Natural killer cell (primary cell): ENCODE data around the gene ZNF175. TPM values are rescaled to one million over a fixed set of nuclear protein-coding genes. Genes with fewer than 3 reads are reported as not detected.

Experiments used
- ATAC-seq, 3 donors: fragments of 150-1000 bp in 2 of 3; fragments of 200-7000 bp in 1 of 3; cut with Tn5 transposase; 1 replicate in 1 of 3; 2 replicates in 2 of 3; pipeline ENCODE4 v1.10.0; 2021; ENCODE audit warnings: mild to moderate bottlenecking in 2 of 3, moderate library complexity in 2 of 3
- DNase-seq, 2 donors: peaks; one replicate each; pipeline versions ENCODE4 v3.0.0 to v3.0.0-alpha.2; 2013 to 2021; ENCODE audit warnings: mixed read lengths in 1 of 2
- H3K27ac ChIP-seq: one replicate; pipeline ENCODE4 v1.5.1; 2013; ENCODE audit warnings: mild to moderate bottlenecking, low read length
- H3K27me3 ChIP-seq: one replicate; pipeline ENCODE4 v1.6.1; 2013; ENCODE audit warnings: low read length; ENCODE audit not compliant: control insufficient read depth, insufficient read depth
- H3K36me3 ChIP-seq: one replicate; pipeline ENCODE4 v1.6.1; 2013; ENCODE audit warnings: low read length; ENCODE audit not compliant: control insufficient read depth, insufficient read depth
- H3K4me1 ChIP-seq: one replicate; pipeline ENCODE4 v1.6.1; 2013; ENCODE audit warnings: low read length; ENCODE audit not compliant: control insufficient read depth, insufficient read depth
- H3K4me3 ChIP-seq: one replicate; pipeline ENCODE4 v1.5.1; 2013; ENCODE audit warnings: low read length
- H3K9me3 ChIP-seq: one replicate; pipeline ENCODE4 v1.6.1; 2013; ENCODE audit warnings: low read length; ENCODE audit not compliant: control insufficient read depth, insufficient read depth
- H3K27ac Mint-ChIP-seq, 2 donors: one replicate each; pipeline ENCODE4 v1.8.0; 2022; ENCODE audit warnings: mild to moderate bottlenecking in 2 of 2, mixed read lengths in 2 of 2, moderate library complexity in 1 of 2
- H3K27me3 Mint-ChIP-seq, 2 donors: one replicate each; pipeline ENCODE4 v1.8.0; 2022; ENCODE audit warnings: low read depth in 2 of 2, mixed read lengths in 2 of 2
- H3K36me3 Mint-ChIP-seq: one replicate; pipeline ENCODE4 v1.8.0; 2022; ENCODE audit warnings: mixed read lengths
- H3K4me1 Mint-ChIP-seq, 2 donors: one replicate each; pipeline ENCODE4 v1.8.0; 2022; ENCODE audit warnings: mixed read lengths in 2 of 2
- H3K4me3 Mint-ChIP-seq: one replicate; pipeline ENCODE4 v1.8.0; 2022; ENCODE audit warnings: mild to moderate bottlenecking, moderate library complexity, mixed read lengths
- H3K9me3 Mint-ChIP-seq, 2 donors: one replicate each; pipeline ENCODE4 v1.8.0; 2022; ENCODE audit warnings: mixed read lengths in 2 of 2
- CTCF ChIP-seq: fragments of 200-600 bp; IDR thresholded peaks from one replicate; pipeline ENCODE4 v1.8.0; 2022; ENCODE audit warnings: antibody characterized with exemption
- WGBS: methylation state at CpG from one replicate; pipeline ENCODE4 v1.1.7; 2013; ENCODE audit warnings: missing lambda C conversion rate; ENCODE audit not compliant: insufficient coverage; 5-methylcytosine and 5-hydroxymethylcytosine counted together
- intact Hi-C: fragments of 100-400 bp; cut with micrococcal nuclease; formaldehyde crosslinking; loops from one replicate; pipeline ENCODE4 v1.14.2; 2022
- total RNA-seq, 4 donors: library from RNA; stranded (reverse); fragments of 120-200 nt in 1 of 4; gene quantifications; one replicate each; pipeline versions ENCODE4 v1.2.3 to v1.2.4, GENCODE V29; 2013 to 2022

The ZNF175 gene
- total RNA-seq, 3 donors from 2014 or later (not counting 1 experiment from before 2014, with no cell fraction given) = 3.4 to 4.8 (median 4.0) TPM

- H3K4me3 ChIP-seq = no peak overlapping the region
- peaks cover 31% of the 10 kb centered on the region for H3K4me1 ChIP-seq
- Mint-ChIP-seq H3K36me3 (no peaks in the 10 kb centered on the region), H3K27me3 (peaks cover 30 to 52% of the 10 kb centered on the region in 2 donors), H3K4me3 (no peak overlapping the region), H3K4me1 (peaks cover 28 to 34% of the 10 kb centered on the region in 2 donors), H3K27ac (no peak overlapping the region), H3K9me3 (peaks cover 0 to 2% of the 10 kb centered on the region in 2 donors)
- WGBS = 16% methylated on average over 20 of the region's 20 CpGs
- H3K36me3 ChIP-seq = no peaks in the 10 kb centered on the region
- no peak overlapping the region for H3K27ac ChIP-seq
- TF ChIP-seq CTCF = no peak
- ATAC-seq (no peak), DNase-seq (peak in 1 of 2 donors; percentile 48)
- no peaks in the 10 kb centered on the region for H3K27me3 ChIP-seq
- H3K9me3 ChIP-seq = no peaks in the 10 kb centered on the region
- intact Hi-C loops = no loop called here
Measured at GRCh38 chr19:51552996-51553725, 17.9 kb upstream of the ZNF175 start.

GRCh38 chr19:51559240-51559639 lies 11.8 kb upstream of the ZNF175 start:
- Histone ChIP-seq H3K27ac (no peak overlapping the region), H3K36me3 (no peaks in the 10 kb centered on the region), H3K4me3 (no peak overlapping the region), H3K4me1 (peaks cover 2% of the 10 kb centered on the region), H3K27me3 (peaks cover 2% of the 10 kb centered on the region), H3K9me3 (no peaks in the 10 kb centered on the region)
- no peak for TF ChIP-seq CTCF
- no peak for DNase-seq
- peaks cover 47 to 62% of the 10 kb centered on the region in 2 donors for H3K27me3 Mint-ChIP-seq
- no peak for ATAC-seq
- WGBS = 69% methylated on average over 1 of the region's 1 CpG
- H3K27ac Mint-ChIP-seq = no peak overlapping the region
- no peak overlapping the region for H3K4me3 Mint-ChIP-seq
- intact Hi-C loops = no loop called here
- no peaks in the 10 kb centered on the region for H3K9me3 Mint-ChIP-seq
- no peaks in the 10 kb centered on the region for H3K36me3 Mint-ChIP-seq
- H3K4me1 Mint-ChIP-seq = no peaks in the 10 kb centered on the region

GRCh38 chr19:51560339-51560738 lies 10.7 kb upstream of the ZNF175 start:
- peaks cover 42 to 65% of the 10 kb centered on the region in 2 donors for H3K27me3 Mint-ChIP-seq
- ATAC-seq = no peak
- Histone ChIP-seq H3K36me3 (no peaks in the 10 kb centered on the region), H3K27ac (no peak overlapping the region), H3K27me3 (peaks cover 2% of the 10 kb centered on the region), H3K4me3 (no peak overlapping the region), H3K4me1 (peaks cover 12% of the 10 kb centered on the region), H3K9me3 (no peaks in the 10 kb centered on the region)
- 33% methylated on average over 4 of the region's 4 CpGs for WGBS
- H3K36me3 Mint-ChIP-seq = no peaks in the 10 kb centered on the region
- intact Hi-C loops = no loop called here
- DNase-seq = no peak
- H3K27ac Mint-ChIP-seq = no peak overlapping the region
- H3K4me3 Mint-ChIP-seq = no peak overlapping the region
- no peak for TF ChIP-seq CTCF
- H3K9me3 Mint-ChIP-seq = no peaks in the 10 kb centered on the region
- H3K4me1 Mint-ChIP-seq = peaks cover 0 to 2% of the 10 kb centered on the region in 2 donors

- H3K27me3 ChIP-seq = no peaks in the 10 kb centered on the region
- no peak overlapping the region for H3K4me3 ChIP-seq
- H3K27me3 Mint-ChIP-seq = peaks cover 32 to 52% of the 10 kb centered on the region in 2 donors
- no peaks in the 10 kb centered on the region for H3K9me3 Mint-ChIP-seq
- H3K36me3 ChIP-seq = no peaks in the 10 kb centered on the region
- ATAC-seq (no peak), DNase-seq (no peak)
- H3K4me3 Mint-ChIP-seq = no peak overlapping the region
- intact Hi-C loops = no loop called here
- peaks cover 0 to 5% of the 10 kb centered on the region in 2 donors for H3K4me1 Mint-ChIP-seq
- no peak for TF ChIP-seq CTCF
- 20% methylated on average over 5 of the region's 6 CpGs for WGBS
- no peaks in the 10 kb centered on the region for H3K9me3 ChIP-seq
- H3K4me1 ChIP-seq = peaks cover 12% of the 10 kb centered on the region
- H3K36me3 Mint-ChIP-seq = no peaks in the 10 kb centered on the region
- H3K27ac ChIP-seq = no peak overlapping the region
- H3K27ac Mint-ChIP-seq = no peak overlapping the region
Measured at GRCh38 chr19:51564791-51565190, 6.3 kb upstream of the ZNF175 start.
